Endothelial cell of umbilical vein (primary cell): Measurements from ENCODE around the gene CCDC97. TPM values are rescaled to one million over a fixed set of nuclear protein-coding genes. Genes with fewer than 3 reads are reported as not detected.

Experiments used
- polyA plus RNA-seq, 4 experiments: library from polyadenylated mRNA; depleted of rRNA in 3 of 4; stranded (reverse) in 3 of 4; unstranded in 1 of 4; fragments of >200 nt; gene quantifications; 2 replicates each; pipeline versions ENCODE4 v1.2.1 to v1.2.3, GENCODE V29; 2011 to 2012; ENCODE audit warnings: missing spikeins in 1 of 4
- small RNA-seq: library from RNA; depleted of rRNA; stranded (forward); fragments of <200 nt; gene quantifications from one replicate; pipeline ENCODE3, GENCODE V24; 2012; ENCODE audit warnings: low replicate concordance, low read depth; ENCODE audit not compliant: insufficient read depth, insufficient read length
- total RNA-seq: library from RNA; stranded (reverse); gene quantifications from 2 replicates; pipeline ENCODE4 v1.2.3, GENCODE V29; 2021

Gene CCDC97
- total and polyA plus RNA-seq, 2 donors (not counting 3 experiments of a cell fraction or from before 2014, with no cell fraction given): 20.7 to 27.2 TPM

Small RNA genes lying within 50 kb of the gene (small RNA-seq; reads per million reads assigned to genes)
- not detected for gene RN7SL34P

Other genes with a start within 250 kb of the CCDC97 start
- not detected in 2 replicates for gene CYP2A13, start 221.7 kb upstream of the CCDC97 start, total RNA-seq
- gene CYP2A13, start 221.7 kb upstream of the CCDC97 start, polyA plus RNA-seq: not detected in 2 replicates
- gene CYP2F1, start 195.7 kb upstream of the CCDC97 start, total RNA-seq: not detected in 2 replicates
- not detected in 2 replicates for gene CYP2F1, start 195.7 kb upstream of the CCDC97 start, polyA plus RNA-seq
- gene CYP2S1, start 117.0 kb upstream of the CCDC97 start, total RNA-seq: 1.6 and 4.5 TPM in 2 replicates
- 0.98 and 1.0 TPM in 2 replicates for gene CYP2S1, start 117.0 kb upstream of the CCDC97 start, polyA plus RNA-seq
- gene AXL, start 90.9 kb upstream of the CCDC97 start, total RNA-seq: 151 and 172 TPM in 2 replicates
- gene AXL, start 90.9 kb upstream of the CCDC97 start, polyA plus RNA-seq: 86.9 and 89.8 TPM in 2 replicates
- gene HNRNPUL1, start 45.8 kb upstream of the CCDC97 start, total RNA-seq: 261 TPM in 2 replicates
- 80.5 and 83.2 TPM in 2 replicates for gene HNRNPUL1, start 45.8 kb upstream of the CCDC97 start, polyA plus RNA-seq
- gene TGFB1, start 43.8 kb downstream of the CCDC97 start, total RNA-seq: 250 and 294 TPM in 2 replicates
- gene TGFB1, start 43.8 kb downstream of the CCDC97 start, polyA plus RNA-seq: 57.7 and 64.4 TPM in 2 replicates
- 12.2 and 13.6 TPM in 2 replicates for gene B9D2, start 54.0 kb downstream of the CCDC97 start, total RNA-seq
- 23.9 and 28.4 TPM in 2 replicates for gene B9D2, start 54.0 kb downstream of the CCDC97 start, polyA plus RNA-seq
- 13.2 and 15.8 TPM in 2 replicates for gene TMEM91, start 66.4 kb downstream of the CCDC97 start, total RNA-seq
- 9.0 and 12.0 TPM in 2 replicates for gene TMEM91, start 66.4 kb downstream of the CCDC97 start, polyA plus RNA-seq
- gene EXOSC5, start 87.2 kb downstream of the CCDC97 start, total RNA-seq: 13.8 and 14.0 TPM in 2 replicates
- 20.9 and 24.0 TPM in 2 replicates for gene EXOSC5, start 87.2 kb downstream of the CCDC97 start, polyA plus RNA-seq
- gene BCKDHA, start 87.6 kb downstream of the CCDC97 start, total RNA-seq: 12.9 and 16.5 TPM in 2 replicates
- 50.4 and 63.6 TPM in 2 replicates for gene BCKDHA, start 87.6 kb downstream of the CCDC97 start, polyA plus RNA-seq
- gene B3GNT8, start 117.2 kb downstream of the CCDC97 start, total RNA-seq: 6.5 and 7.6 TPM in 2 replicates
- 3.6 and 4.1 TPM in 2 replicates for gene B3GNT8, start 117.2 kb downstream of the CCDC97 start, polyA plus RNA-seq
- 63.2 and 65.4 TPM in 2 replicates for gene DMAC2, start 129.7 kb downstream of the CCDC97 start, total RNA-seq
- gene DMAC2, start 129.7 kb downstream of the CCDC97 start, polyA plus RNA-seq: 124 and 137 TPM in 2 replicates
- not detected in 2 replicates for gene ERICH4, start 133.0 kb downstream of the CCDC97 start, total RNA-seq
- gene ERICH4, start 133.0 kb downstream of the CCDC97 start, polyA plus RNA-seq: not detected in 2 replicates